Uterus (tissue), 4 donors: ENCODE results near the gene ASB10. TPM values are rescaled to one million over a fixed set of nuclear protein-coding genes. Genes with fewer than 3 reads are reported as not detected.

Source experiments
- DNase-seq, 2 donors: peaks; one replicate each; pipeline ENCODE4 v3.0.0-alpha.2; 2019 to 2020
- H3K27ac ChIP-seq, 2 donors: fragments of 200-600 bp; sonication (generic); 1 replicate in 1 of 2; 2 replicates in 1 of 2; pipeline ENCODE4 v1.5.1; 2016 to 2018
- H3K27me3 ChIP-seq, 2 donors: fragments of 200-600 bp; sonication (generic); one replicate each; pipeline ENCODE4 v1.5.1; 2018 to 2019; ENCODE audit warnings: control low read depth in 1 of 2
- H3K36me3 ChIP-seq, 2 donors: fragments of 200-600 bp; sonication (generic); one replicate each; pipeline ENCODE4 v1.5.1; 2019; ENCODE audit warnings: control low read depth in 1 of 2
- H3K4me1 ChIP-seq, 2 donors: fragments of 200-600 bp; sonication (generic); one replicate each; pipeline ENCODE4 v1.5.1; 2018 to 2019; ENCODE audit warnings: control low read depth in 1 of 2
- H3K4me3 ChIP-seq, 2 donors: fragments of 200-600 bp; sonication (generic); 1 replicate in 1 of 2; 2 replicates in 1 of 2; pipeline ENCODE4 v1.5.1; 2018 to 2019; ENCODE audit warnings: mild to moderate bottlenecking in 1 of 2
- H3K9me3 ChIP-seq, 2 donors: fragments of 200-600 bp; sonication (generic); one replicate each; pipeline ENCODE4 v1.5.1; 2019; ENCODE audit warnings: control low read depth in 1 of 2
- POLR2A ChIP-seq, 2 donors: fragments of 450-650 bp; IDR thresholded peaks; one replicate each; pipeline ENCODE4 v1.6.1; 2016; ENCODE audit warnings: antibody characterized with exemption in 2 of 2, mild to moderate bottlenecking in 1 of 2, moderate library complexity in 1 of 2
- intact Hi-C: fragments of 100-400 bp; cut with DNase I; formaldehyde crosslinking; loops from one replicate; pipeline ENCODE4 v1.15.1; 2023; ENCODE audit warnings: low total_unique reads
- total RNA-seq, 4 donors: library from RNA; depleted of rRNA in 3 of 4; stranded (reverse); fragments of >200 nt in 3 of 4; gene quantifications; one replicate each; pipeline versions ENCODE4 v1.1.0 to v1.2.4, GENCODE V29; 2014 to 2023
- TF ChIP-seq, protein P1 (sequence below), 4 experiments: fragments of 200-600 bp in 2 of 4; fragments of 450-650 bp in 2 of 4; sonication (generic) in 2 of 4; IDR thresholded peaks; one replicate each; pipeline ENCODE4 v1.5.1; 2016 to 2019; ENCODE audit warnings: antibody characterized with exemption in 4 of 4, mild to moderate bottlenecking in 2 of 4, moderate library complexity in 1 of 4
- donor health status: DM: yes; HTN: yes; CAD: no.

ASB10 gene
- total RNA-seq, 4 donors from 2014 or later, result not detected

DNA sequence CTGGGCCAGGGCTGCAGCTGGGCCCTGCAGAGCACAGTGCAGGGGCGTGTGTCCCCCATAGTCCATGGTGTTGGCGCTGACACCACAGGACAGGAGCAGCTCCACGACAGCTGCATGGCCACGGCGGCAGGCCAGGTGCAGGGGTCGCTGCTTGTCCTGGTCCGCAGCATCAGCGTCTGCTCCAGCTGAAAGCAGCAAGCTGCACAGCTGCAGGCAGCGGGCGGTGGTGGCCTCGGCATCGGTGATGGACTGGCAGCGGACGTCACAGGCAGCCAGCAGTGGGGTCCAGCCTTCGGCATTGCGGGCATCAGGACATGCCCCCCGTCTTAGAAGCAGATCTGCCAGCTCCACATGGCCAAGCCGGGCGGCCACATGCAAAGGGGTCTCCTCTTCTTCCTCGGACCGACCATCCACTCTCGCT is 6.0 kb downstream of the ASB10 start:
- no peaks in the 10 kb centered on the region for H3K9me3 ChIP-seq
- no peaks in the 10 kb centered on the region for H3K27me3 ChIP-seq
- intact Hi-C loops, result no loop called here
- TF ChIP-seq, protein P1, sequence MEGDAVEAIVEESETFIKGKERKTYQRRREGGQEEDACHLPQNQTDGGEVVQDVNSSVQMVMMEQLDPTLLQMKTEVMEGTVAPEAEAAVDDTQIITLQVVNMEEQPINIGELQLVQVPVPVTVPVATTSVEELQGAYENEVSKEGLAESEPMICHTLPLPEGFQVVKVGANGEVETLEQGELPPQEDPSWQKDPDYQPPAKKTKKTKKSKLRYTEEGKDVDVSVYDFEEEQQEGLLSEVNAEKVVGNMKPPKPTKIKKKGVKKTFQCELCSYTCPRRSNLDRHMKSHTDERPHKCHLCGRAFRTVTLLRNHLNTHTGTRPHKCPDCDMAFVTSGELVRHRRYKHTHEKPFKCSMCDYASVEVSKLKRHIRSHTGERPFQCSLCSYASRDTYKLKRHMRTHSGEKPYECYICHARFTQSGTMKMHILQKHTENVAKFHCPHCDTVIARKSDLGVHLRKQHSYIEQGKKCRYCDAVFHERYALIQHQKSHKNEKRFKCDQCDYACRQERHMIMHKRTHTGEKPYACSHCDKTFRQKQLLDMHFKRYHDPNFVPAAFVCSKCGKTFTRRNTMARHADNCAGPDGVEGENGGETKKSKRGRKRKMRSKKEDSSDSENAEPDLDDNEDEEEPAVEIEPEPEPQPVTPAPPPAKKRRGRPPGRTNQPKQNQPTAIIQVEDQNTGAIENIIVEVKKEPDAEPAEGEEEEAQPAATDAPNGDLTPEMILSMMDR (IDR thresholded peaks at IDR 0.05), result no peak
- TF ChIP-seq POLR2A (IDR thresholded peaks at IDR 0.05), result no peak
- H3K4me3 ChIP-seq, result no peak overlapping the region
- no peak overlapping the region for H3K27ac ChIP-seq
- H3K36me3 ChIP-seq, result no peaks in the 10 kb centered on the region
- no peak for DNase-seq
- H3K4me1 ChIP-seq, result no peaks in the 10 kb centered on the region

DNA sequence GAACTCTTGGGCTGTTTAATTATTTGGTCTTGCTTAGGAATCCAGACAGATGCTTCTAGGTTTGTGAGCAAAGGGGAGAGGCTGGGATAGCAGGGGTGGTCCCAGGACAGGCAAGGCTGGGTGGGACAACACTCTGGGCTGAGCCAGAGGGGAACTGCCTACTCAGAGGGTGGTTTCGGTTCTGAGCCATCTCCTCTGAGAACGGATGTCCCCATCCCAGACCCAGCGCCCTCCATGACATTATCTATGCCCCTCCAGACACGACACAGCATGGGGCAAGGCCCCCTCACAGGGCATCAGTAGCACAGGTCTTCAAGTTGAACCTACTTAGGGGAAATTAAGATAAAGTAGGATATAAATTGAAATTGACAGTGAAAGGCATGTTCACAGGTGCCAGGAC is 7.1 kb downstream of the ASB10 start:
- H3K4me3 ChIP-seq, result no peak overlapping the region
- TF ChIP-seq, protein P1 (IDR thresholded peaks at IDR 0.05), result no peak
- no peak for TF ChIP-seq POLR2A (IDR thresholded peaks at IDR 0.05)
- no peak for DNase-seq
- intact Hi-C loops, result no loop called here
- H3K27ac ChIP-seq, result no peak overlapping the region
- H3K27me3 ChIP-seq, result no peaks in the 10 kb centered on the region
- no peaks in the 10 kb centered on the region for H3K9me3 ChIP-seq
- H3K4me1 ChIP-seq, result no peaks in the 10 kb centered on the region
- H3K36me3 ChIP-seq, result no peaks in the 10 kb centered on the region

GRCh38 chr7:151179287-151179860 is 7.7 kb downstream of the ASB10 start:
- TF ChIP-seq POLR2A (IDR thresholded peaks at IDR 0.05), result no peak
- TF ChIP-seq, protein P1 (IDR thresholded peaks at IDR 0.05), result no peak
- no peak for DNase-seq
- intact Hi-C loops, result no loop called here

DNA sequence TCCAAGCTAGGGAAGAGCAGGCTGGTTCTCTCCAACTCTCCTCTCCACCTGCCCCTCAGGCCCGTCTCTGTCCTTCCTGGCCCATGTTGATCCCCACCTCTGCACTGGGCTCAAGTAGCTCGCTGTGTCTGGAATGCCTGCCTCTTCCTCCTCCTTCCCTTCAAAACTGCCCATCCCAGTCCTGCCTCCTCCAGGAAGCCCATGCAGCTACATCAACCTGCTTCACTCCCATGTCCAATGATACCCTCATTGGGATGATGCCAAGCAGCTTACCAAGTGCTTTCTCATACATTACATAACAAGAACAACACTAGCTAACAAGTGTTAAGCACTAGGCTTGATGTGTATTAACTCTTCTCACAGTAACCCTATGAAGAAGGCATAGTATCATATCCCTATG is 8.2 kb downstream of the ASB10 start:
- Histone ChIP-seq H3K36me3 (no peaks in the 10 kb centered on the region), H3K27ac (no peak overlapping the region), H3K4me3 (no peak overlapping the region), H3K27me3 (no peaks in the 10 kb centered on the region), H3K4me1 (no peaks in the 10 kb centered on the region), H3K9me3 (no peaks in the 10 kb centered on the region)
- TF ChIP-seq, protein P1 (IDR thresholded peaks at IDR 0.05), result no peak
- TF ChIP-seq POLR2A (IDR thresholded peaks at IDR 0.05), result no peak
- intact Hi-C loops, result no loop called here
- no peak for DNase-seq

More at GRCh38 chr7:151179287-151179860, 7.7 kb downstream of the ASB10 start:
- Histone ChIP-seq H3K27ac (no peak overlapping the region), H3K4me3 (no peak overlapping the region), H3K4me1 (no peaks in the 10 kb centered on the region), H3K36me3 (no peaks in the 10 kb centered on the region), H3K9me3 (no peaks in the 10 kb centered on the region), H3K27me3 (no peaks in the 10 kb centered on the region)

DNA sequence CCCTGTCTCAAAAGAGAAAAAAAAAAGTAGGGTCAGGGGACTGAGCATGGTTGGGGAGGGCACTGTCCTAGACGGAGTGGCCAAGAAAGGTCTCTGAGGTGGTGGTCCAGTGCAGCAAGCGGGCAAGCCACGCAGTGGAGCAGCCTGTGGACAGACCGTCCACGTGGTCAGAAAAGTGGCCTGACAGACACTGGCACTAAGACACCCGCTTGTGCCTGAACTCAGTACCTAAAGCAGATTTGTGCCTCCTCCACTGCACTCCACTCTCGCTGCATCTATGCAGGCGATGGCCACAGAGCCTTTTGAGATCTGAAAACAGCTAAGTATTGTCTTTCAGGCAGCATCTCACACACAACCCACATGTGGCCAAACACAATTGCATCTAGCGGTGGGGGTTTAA is 8.8 kb downstream of the ASB10 start:
- Histone ChIP-seq H3K27ac (no peak overlapping the region), H3K36me3 (no peaks in the 10 kb centered on the region), H3K9me3 (no peaks in the 10 kb centered on the region), H3K4me3 (no peak overlapping the region), H3K4me1 (no peaks in the 10 kb centered on the region), H3K27me3 (no peaks in the 10 kb centered on the region)
- no peak for TF ChIP-seq POLR2A (IDR thresholded peaks at IDR 0.05)
- TF ChIP-seq, protein P1 (IDR thresholded peaks at IDR 0.05), result no peak
- intact Hi-C loops, result no loop called here
- no peak for DNase-seq
